Esophagus squamous epithelium (tissue), 4 donors: ENCODE results near the gene PGLYRP4.
A peak's percentile ranks its signal among the peaks of the same experiment; 100 is the strongest.

ENCODE experiments used
- CTCF ChIP-seq, 6 experiments: fragments of 450-650 bp in 4 of 6; fragments of 200-600 bp in 2 of 6; sonication (generic) in 2 of 6; IDR thresholded peaks; one replicate each; pipeline ENCODE4 v1.5.1; 2016 to 2019; ENCODE audit warnings: antibody characterized with exemption in 6 of 6, mild to moderate bottlenecking in 4 of 6, moderate library complexity in 4 of 6
- POLR2A ChIP-seq, 4 donors: fragments of 450-650 bp; IDR thresholded peaks; one replicate each; pipeline ENCODE4 v1.6.1; 2017; ENCODE audit warnings: antibody characterized with exemption in 4 of 4, mild to moderate bottlenecking in 4 of 4, moderate library complexity in 3 of 4

GRCh38 chr1:153353226-153353947, 4.7 kb upstream of the PGLYRP4 start:
- TF ChIP-seq CTCF (IDR thresholded peaks at IDR 0.05): peak in 2 of 6 experiments; percentile 17 to 48
- no peak for TF ChIP-seq POLR2A (IDR thresholded peaks at IDR 0.05)
